H1 (cell line): ENCODE measurements around the gene SOCS6. TPM values are rescaled to one million over a fixed set of nuclear protein-coding genes. Genes with fewer than 3 reads are reported as not detected.
A peak's percentile ranks its signal among the peaks of the same experiment; 100 is the strongest.

Experiments used
- CTCF ChIA-PET: fragments of 300-600 bp; sonication (Branson Sonifier 250); formaldehyde crosslinking; loops from one replicate; lab custom pipeline; 2021; ENCODE audit not compliant: partially characterized antibody; lab: Charles Lee
- POLR2A ChIA-PET: fragments of 300-600 bp; sonication (Branson Sonifier 250); formaldehyde crosslinking; loops from one replicate; lab custom pipeline; 2021; ENCODE audit warnings: inconsistent platforms; ENCODE audit not compliant: partially characterized antibody; lab: Charles Lee
- DNase-seq, 2 experiments: peaks; one replicate each; pipeline versions ENCODE4 v3.0.0 to v3.0.0-alpha.2; 2010 to 2022; ENCODE audit warnings: low spot score in 2 of 2, low read depth in 1 of 2, mixed read lengths in 1 of 2
- FAIRE-seq: peaks from 2 replicates; lab custom pipeline; 2011; peaks lifted over from hg19 to GRCh38; lab: Jason Lieb, UNC
- H2AFZ ChIP-seq: 2 replicates; pipeline ENCODE4 v1.8.1; 2012; ENCODE audit warnings: low read length, inconsistent platforms
- H2AK5ac ChIP-seq: 2 replicates; pipeline ENCODE4 v1.6.1; 2013; ENCODE audit warnings: low read depth, low read length
- H2BK120ac ChIP-seq: replicated peaks from 2 replicates; pipeline ENCODE3; 2013; ENCODE audit warnings: low read depth, low read length, inconsistent platforms
- H2BK12ac ChIP-seq: 2 replicates; pipeline ENCODE4 v1.6.1; 2013; ENCODE audit warnings: low read depth, low read length
- H2BK15ac ChIP-seq: 2 replicates; pipeline ENCODE4 v1.6.1; 2013; ENCODE audit warnings: low read length
- H2BK20ac ChIP-seq: 2 replicates; pipeline ENCODE4 v1.6.1; 2013; ENCODE audit warnings: low read length
- H2BK5ac ChIP-seq: 2 replicates; pipeline ENCODE4 v1.6.1; 2013; ENCODE audit warnings: low read depth, low read length
- H3K14ac ChIP-seq: 2 replicates; pipeline ENCODE4 v1.6.1; 2013; ENCODE audit warnings: inconsistent platforms; ENCODE audit not compliant: insufficient read length
- H3K18ac ChIP-seq: 2 replicates; pipeline ENCODE4 v1.6.1; 2013; ENCODE audit warnings: low read length; ENCODE audit errors: extremely low read depth
- H3K23ac ChIP-seq: 2 replicates; pipeline ENCODE4 v1.6.1; 2013; ENCODE audit warnings: inconsistent platforms; ENCODE audit not compliant: insufficient read length
- H3K23me2 ChIP-seq: 2 replicates; pipeline ENCODE4 v1.6.1; 2013; ENCODE audit warnings: low read depth, low read length
- H3K27ac ChIP-seq: 2 replicates; pipeline ENCODE4 v1.6.1; 2011; ENCODE audit warnings: low read depth, low read length, inconsistent platforms
- H3K27me3 ChIP-seq, 4 experiments: replicated peaks in 1 of 4; 1 replicate in 1 of 4; 2 replicates in 3 of 4; pipeline versions ENCODE4 v1.6.1 to v1.8.1; 2011 to 2013; ENCODE audit warnings: low read length in 3 of 4, mild to moderate bottlenecking in 3 of 4, inconsistent platforms in 2 of 4, mixed read lengths in 2 of 4, moderate library complexity in 1 of 4; ENCODE audit not compliant: control insufficient read depth in 3 of 4, insufficient read depth in 3 of 4; ENCODE audit errors: extremely low read depth in 1 of 4
- H3K36me3 ChIP-seq, 4 experiments: 2 replicates each; pipeline versions ENCODE4 v1.6.1 to v1.8.1; 2011 to 2013; ENCODE audit warnings: mild to moderate bottlenecking in 4 of 4, low read length in 3 of 4, moderate library complexity in 2 of 4, control low read depth in 1 of 4, inconsistent platforms in 1 of 4; ENCODE audit not compliant: insufficient read depth in 4 of 4, control insufficient read depth in 2 of 4
- H3K4ac ChIP-seq: replicated peaks from 2 replicates; pipeline ENCODE3; 2013; ENCODE audit warnings: low read length, low read depth, mixed read lengths, inconsistent platforms; ENCODE audit not compliant: insufficient read length
- H3K4me1 ChIP-seq, 4 experiments: replicated peaks in 1 of 4; 1 replicate in 1 of 4; 2 replicates in 3 of 4; pipeline versions ENCODE4 v1.6.1 to v1.8.1; 2011 to 2013; ENCODE audit warnings: low read length in 3 of 4, inconsistent platforms in 2 of 4, mixed read lengths in 1 of 4; ENCODE audit not compliant: insufficient read depth in 4 of 4, control insufficient read depth in 3 of 4
- H3K4me2 ChIP-seq, 2 experiments: 2 replicates each; pipeline versions ENCODE4 v1.6.1 to v1.8.1; 2011 to 2013; ENCODE audit warnings: low read depth in 2 of 2, low read length in 2 of 2, control low read depth in 1 of 2, inconsistent platforms in 1 of 2, mild to moderate bottlenecking in 1 of 2; ENCODE audit not compliant: insufficient read depth in 1 of 2
- H3K4me3 ChIP-seq, 4 experiments: fragments of 200-600, 300-600 bp in 1 of 4; sonication (generic), shearing (Covaris generic), sonication (Bioruptor Twin) in 1 of 4; 2 replicates each; pipeline versions ENCODE4 v1.5.1 to v1.8.1; 2011 to 2016; ENCODE audit warnings: low read length in 4 of 4, low read depth in 3 of 4, control low read depth in 2 of 4, inconsistent platforms in 2 of 4, mild to moderate bottlenecking in 2 of 4, mixed read lengths in 1 of 4, moderate library complexity in 1 of 4; ENCODE audit not compliant: insufficient read depth in 2 of 4; ENCODE audit errors: extremely low read depth in 1 of 4
- H3K56ac ChIP-seq: replicated peaks from 2 replicates; pipeline ENCODE3; 2013; ENCODE audit warnings: low read depth, mild to moderate bottlenecking, mixed read lengths, low read length, inconsistent platforms; ENCODE audit not compliant: insufficient read length
- H3K79me1 ChIP-seq: 2 replicates; pipeline ENCODE4 v1.6.1; 2013; ENCODE audit warnings: low read depth, low read length, control low read depth
- H3K79me2 ChIP-seq, 2 experiments: 2 replicates each; pipeline versions ENCODE4 v1.6.1 to v1.8.1; 2012 to 2013; ENCODE audit warnings: low read length in 2 of 2, mild to moderate bottlenecking in 2 of 2, inconsistent platforms in 1 of 2; ENCODE audit not compliant: insufficient read depth in 2 of 2, control insufficient read depth in 1 of 2
- H3K9ac ChIP-seq, 4 experiments: replicated peaks in 1 of 4; 1 replicate in 1 of 4; 2 replicates in 3 of 4; pipeline versions ENCODE4 v1.6.1 to v1.8.1; 2011 to 2013; ENCODE audit warnings: low read depth in 3 of 4, low read length in 3 of 4, control low read depth in 2 of 4, mild to moderate bottlenecking in 2 of 4, moderate library complexity in 2 of 4, inconsistent platforms in 1 of 4; ENCODE audit errors: extremely low read depth in 1 of 4
- H3K9me3 ChIP-seq, 2 experiments: 2 replicates each; pipeline versions ENCODE4 v1.6.1 to v1.8.1; 2012 to 2013; ENCODE audit warnings: mild to moderate bottlenecking in 2 of 2, moderate library complexity in 2 of 2, control low read depth in 1 of 2, inconsistent platforms in 1 of 2, low read depth in 1 of 2, low read length in 1 of 2, mixed read lengths in 1 of 2; ENCODE audit not compliant: insufficient read depth in 2 of 2
- H4K20me1 ChIP-seq, 2 experiments: replicated peaks in 1 of 2; 2 replicates each; pipeline versions ENCODE3 to v1.8.1; 2011 to 2013; ENCODE audit warnings: inconsistent platforms in 2 of 2, low read length in 2 of 2, mild to moderate bottlenecking in 1 of 2; ENCODE audit not compliant: insufficient read depth in 2 of 2, control insufficient read depth in 1 of 2
- H4K5ac ChIP-seq: 2 replicates; pipeline ENCODE4 v1.6.1; 2013; ENCODE audit warnings: low read length, low read depth, mixed read lengths, inconsistent platforms; ENCODE audit not compliant: insufficient read length
- H4K8ac ChIP-seq: 2 replicates; pipeline ENCODE4 v1.8.0; 2013; ENCODE audit warnings: mild to moderate bottlenecking, moderate library complexity, low read length, inconsistent platforms; ENCODE audit not compliant: insufficient read depth; ENCODE audit errors: extremely low read depth
- H4K91ac ChIP-seq: replicated peaks from 2 replicates; pipeline ENCODE3; 2013; ENCODE audit warnings: low read length, mixed read lengths, inconsistent platforms; ENCODE audit not compliant: insufficient read length
- ATF2 ChIP-seq: IDR thresholded peaks from 2 replicates; pipeline ENCODE4 v1.6.1; 2012; ENCODE audit warnings: low read length, inconsistent platforms
- ATF3 ChIP-seq: IDR thresholded peaks from 2 replicates; pipeline ENCODE4 v1.6.1; 2011; ENCODE audit warnings: low read depth, mild to moderate bottlenecking, low read length; ENCODE audit not compliant: insufficient read depth
- BACH1 ChIP-seq: IDR thresholded peaks from 2 replicates; pipeline ENCODE4 v1.6.1; 2012; ENCODE audit warnings: low read length, improper control_type of control experiment
- E2F6 ChIP-seq: IDR thresholded peaks from 2 replicates; pipeline ENCODE4 v1.6.1; 2012; ENCODE audit warnings: inconsistent platforms
- GABPA ChIP-seq: IDR thresholded peaks from 2 replicates; pipeline ENCODE4 v1.6.1; 2011; ENCODE audit warnings: mild to moderate bottlenecking, low read length, moderate library complexity, borderline replicate concordance; ENCODE audit not compliant: insufficient read depth
- HDAC6 ChIP-seq: IDR thresholded peaks from one replicate; pipeline ENCODE4 v1.7.1; 2012; ENCODE audit warnings: low read depth, mild to moderate bottlenecking, inconsistent platforms, low read length, moderate library complexity
- SIN3A ChIP-seq, 2 experiments: IDR thresholded peaks in 1 of 2; conservative IDR thresholded peaks in 1 of 2; 2 replicates each; pipeline ENCODE4 v1.6.1; 2011 to 2012; ENCODE audit warnings: low read length in 2 of 2, improper control_type of control experiment in 1 of 2, low read depth in 1 of 2, mild to moderate bottlenecking in 1 of 2
- TAF7 ChIP-seq: optimal IDR thresholded peaks from 2 replicates; pipeline ENCODE3; 2011; ENCODE audit warnings: low read depth, mild to moderate bottlenecking, inconsistent platforms, low read length, moderate library complexity, borderline replicate concordance
- TEAD4 ChIP-seq: IDR thresholded peaks from 2 replicates; pipeline ENCODE4 v1.6.1; 2012; ENCODE audit warnings: low read depth, low read length, inconsistent platforms, mixed read lengths
- YY1 ChIP-seq: IDR thresholded peaks from 2 replicates; pipeline ENCODE4 v1.6.1; 2011; ENCODE audit warnings: low read depth, mild to moderate bottlenecking, low read length
- WGBS, 2 experiments: shearing (Covaris generic) in 1 of 2; methylation state at CpG; one replicate each; pipeline versions ENCODE4 v1.1.6 to v1.1.7; 2013 to 2015; ENCODE audit warnings: low lambda C conversion rate in 2 of 2, mixed read lengths in 2 of 2, inconsistent platforms in 1 of 2, low coverage in 1 of 2, missing lambda C conversion rate in 1 of 2; ENCODE audit not compliant: insufficient replicate concordance in 2 of 2, insufficient coverage in 1 of 2, insufficient read length in 1 of 2; ENCODE audit errors: extremely low coverage in 1 of 2, missing lambda C conversion rate in 1 of 2; 5-methylcytosine and 5-hydroxymethylcytosine counted together
- polyA plus RNA-seq, 7 experiments: library from polyadenylated mRNA; depleted of rRNA in 3 of 7; stranded (reverse) in 5 of 7; unstranded in 2 of 7; fragments of >200 nt in 5 of 7; fragments of 200-250 nt in 2 of 7; gene quantifications; 1 replicate in 5 of 7; 2 replicates in 1 of 7; 4 replicates in 1 of 7; pipeline versions ENCODE4 v1.2.1 to v1.2.3, GENCODE V29; 2011 to 2013; ENCODE audit warnings: missing spikeins in 2 of 7, mixed read lengths in 2 of 7
- total RNA-seq: library from RNA; stranded (reverse); fragmentation: NEBNext Ultra II Directional; extraction: Animal tissue kit (Norgen Biotek cat#: 25700); gene quantifications from 2 replicates; pipeline ENCODE4 v1.2.1, GENCODE V29; 2021

Gene SOCS6
- total and polyA plus RNA-seq, 2 of the 8 experiments (the other 6 are each of a cell fraction or from before 2014, with no cell fraction given): 9.1 to 22.9 TPM

GRCh38 chr18:70368903-70369302 lies 80.1 kb downstream of the SOCS6 start:
- H3K4ac ChIP-seq: no peak overlapping the region
- no peak overlapping the region for H2AFZ ChIP-seq
- DNase-seq (no peak), FAIRE-seq (no peak)
- H3K23me2 ChIP-seq: no peaks in the 10 kb centered on the region
- CTCF ChIA-PET: interaction anchor here (0.6 to 1.0 kb wide), 3 partner anchors 10 to 796 kb away, joined by 3 to 5 read pairs (median 3); no protein-coding TSS in a partner anchor
- no peak overlapping the region for H3K14ac ChIP-seq
- no peak overlapping the region for H3K56ac ChIP-seq
- no peak overlapping the region for H4K8ac ChIP-seq
- no peak overlapping the region for H3K9ac ChIP-seq
- H2BK5ac ChIP-seq: no peak overlapping the region
- POLR2A ChIA-PET: no interaction called here
- no peak overlapping the region for H3K18ac ChIP-seq
- H3K36me3 ChIP-seq: no peaks in the 10 kb centered on the region; a peak in 1 of 8 replicates
- no peak overlapping the region for H2AK5ac ChIP-seq
- H2BK120ac ChIP-seq: peak overlapping the region; percentile 57
- H3K9me3 ChIP-seq: no peaks in the 10 kb centered on the region
- no peak overlapping the region for H3K4me3 ChIP-seq
- H2BK12ac ChIP-seq: no peak overlapping the region
- H3K27me3 ChIP-seq: no peaks in the 10 kb centered on the region
- WGBS, 2 experiments: 88% methylated on average over 1 of the region's 1 CpG; no CpG with 5 or more reads in 1 of the 2 experiments
- H3K4me2 ChIP-seq: no peak overlapping the region
- no peak overlapping the region for H2BK15ac ChIP-seq
- H3K4me1 ChIP-seq: peaks cover 2 to 15% (median 9%) of the 10 kb centered on the region in 4 experiments; a peak in 5 of 7 replicates
- no peaks in the 10 kb centered on the region for H3K79me1 ChIP-seq
- no peak overlapping the region for H4K91ac ChIP-seq
- H3K23ac ChIP-seq: no peak overlapping the region
- H4K5ac ChIP-seq: no peak overlapping the region
- no peak overlapping the region for H3K27ac ChIP-seq
- no peaks in the 10 kb centered on the region for H3K79me2 ChIP-seq
- no peaks in the 10 kb centered on the region for H4K20me1 ChIP-seq
- no peak overlapping the region for H2BK20ac ChIP-seq
- no peak for TF ChIP-seq SIN3A (conservative IDR thresholded peaks at IDR 0.05 in 1 of 2, IDR thresholded peaks at IDR 0.05 in 1 of 2; ENCODE audit: low read depth in 1 of 2, low read length in 2 of 2)
- TF ChIP-seq TAF7: no peak
- no peak for TF ChIP-seq BACH1
- TF ChIP-seq ATF2: no peak
- no peak for TF ChIP-seq ATF3
- no peak for TF ChIP-seq E2F6
- TF ChIP-seq YY1: no peak
- TF ChIP-seq HDAC6: no peak
- TF ChIP-seq TEAD4: no peak
- no peak for TF ChIP-seq GABPA
